Measurements from ENCODE around the gene STRBP. TPM values are rescaled to one million over a fixed set of nuclear protein-coding genes. Genes with fewer than 3 reads are reported as not detected.

Gene STRBP
- total RNA-seq, 4 donors from 2014 or later, result 20.8 to 49.9 (median 37.4) TPM

DNA sequence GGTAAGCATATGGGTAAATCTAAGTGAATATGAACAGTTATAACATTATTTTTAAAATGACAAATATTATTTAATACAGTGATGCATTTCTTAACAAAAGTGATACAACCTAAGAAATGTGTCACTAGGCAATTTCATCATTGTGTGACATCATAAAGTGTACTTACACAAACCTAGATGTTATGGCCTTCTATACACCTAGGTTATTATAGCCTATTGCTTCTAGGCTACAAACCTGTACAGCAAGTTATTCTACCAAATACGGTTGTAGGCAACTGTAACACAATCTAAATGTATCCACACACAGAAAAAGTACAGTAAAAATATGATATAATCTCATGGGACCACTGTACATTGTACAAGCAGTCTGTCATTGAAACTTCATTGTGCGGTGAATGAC lies 48.3 kb downstream of the STRBP start:
- no peak for TF ChIP-seq POLR2A (IDR thresholded peaks at IDR 0.05)
- TF ChIP-seq, protein P1, sequence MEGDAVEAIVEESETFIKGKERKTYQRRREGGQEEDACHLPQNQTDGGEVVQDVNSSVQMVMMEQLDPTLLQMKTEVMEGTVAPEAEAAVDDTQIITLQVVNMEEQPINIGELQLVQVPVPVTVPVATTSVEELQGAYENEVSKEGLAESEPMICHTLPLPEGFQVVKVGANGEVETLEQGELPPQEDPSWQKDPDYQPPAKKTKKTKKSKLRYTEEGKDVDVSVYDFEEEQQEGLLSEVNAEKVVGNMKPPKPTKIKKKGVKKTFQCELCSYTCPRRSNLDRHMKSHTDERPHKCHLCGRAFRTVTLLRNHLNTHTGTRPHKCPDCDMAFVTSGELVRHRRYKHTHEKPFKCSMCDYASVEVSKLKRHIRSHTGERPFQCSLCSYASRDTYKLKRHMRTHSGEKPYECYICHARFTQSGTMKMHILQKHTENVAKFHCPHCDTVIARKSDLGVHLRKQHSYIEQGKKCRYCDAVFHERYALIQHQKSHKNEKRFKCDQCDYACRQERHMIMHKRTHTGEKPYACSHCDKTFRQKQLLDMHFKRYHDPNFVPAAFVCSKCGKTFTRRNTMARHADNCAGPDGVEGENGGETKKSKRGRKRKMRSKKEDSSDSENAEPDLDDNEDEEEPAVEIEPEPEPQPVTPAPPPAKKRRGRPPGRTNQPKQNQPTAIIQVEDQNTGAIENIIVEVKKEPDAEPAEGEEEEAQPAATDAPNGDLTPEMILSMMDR (IDR thresholded peaks at IDR 0.05), result no peak
- H3K27me3 ChIP-seq, result no peaks in the 10 kb centered on the region
- H3K4me3 ChIP-seq, result no peak overlapping the region
- no peaks in the 10 kb centered on the region for H3K9me3 ChIP-seq
- no peaks in the 10 kb centered on the region for H3K4me1 ChIP-seq
- no peak overlapping the region for H3K27ac ChIP-seq
- no peaks in the 10 kb centered on the region for H3K36me3 ChIP-seq
- no peak for DNase-seq

DNA sequence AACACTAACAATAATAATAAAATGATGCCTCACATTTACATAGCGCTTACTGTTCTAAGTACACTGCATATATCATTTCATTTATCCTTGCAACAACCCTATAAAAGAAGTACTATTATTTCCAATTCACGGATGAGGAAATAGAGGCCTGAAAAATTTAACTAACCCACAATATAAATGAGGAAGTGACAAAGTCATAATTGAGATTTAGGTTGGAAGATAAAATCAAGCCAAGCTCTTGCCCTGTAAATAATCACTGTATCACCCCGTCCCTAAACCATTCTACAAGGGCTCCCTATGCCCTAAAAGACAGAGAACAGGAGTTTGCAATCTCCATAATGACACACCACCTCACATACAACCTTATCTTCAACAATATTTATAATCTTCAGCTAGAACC lies 49.6 kb downstream of the STRBP start:
- no peak for DNase-seq
- no peak for TF ChIP-seq POLR2A (IDR thresholded peaks at IDR 0.05)
- TF ChIP-seq, protein P1 (IDR thresholded peaks at IDR 0.05), result no peak
- H3K36me3 ChIP-seq, result no peaks in the 10 kb centered on the region
- no peaks in the 10 kb centered on the region for H3K9me3 ChIP-seq
- H3K4me1 ChIP-seq, result no peaks in the 10 kb centered on the region
- no peak overlapping the region for H3K4me3 ChIP-seq
- H3K27ac ChIP-seq, result no peak overlapping the region
- no peaks in the 10 kb centered on the region for H3K27me3 ChIP-seq

DNA sequence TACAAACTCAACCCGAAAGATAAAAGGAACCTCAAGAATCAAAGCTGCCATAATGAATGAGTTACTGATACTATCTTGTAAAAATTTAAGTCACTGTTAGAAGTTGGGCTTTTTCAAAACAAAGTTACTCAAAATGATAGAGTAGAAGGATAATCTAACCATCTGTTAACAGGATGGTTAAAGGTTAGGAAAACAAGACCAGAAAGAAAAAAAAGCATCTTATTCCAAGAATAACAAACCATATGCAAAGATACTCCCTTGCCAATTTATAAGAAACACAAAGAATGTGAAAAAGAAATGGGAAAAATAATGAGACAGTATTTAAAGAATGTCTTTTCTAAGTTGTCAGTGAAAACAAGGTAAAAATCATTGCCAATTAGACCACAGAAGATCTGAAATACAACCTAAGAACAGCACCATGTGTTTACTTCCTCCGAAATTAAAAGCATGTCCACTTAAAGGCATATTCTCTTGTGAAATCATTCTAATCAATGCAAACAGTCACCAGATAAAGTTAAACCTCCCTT lies 51.2 kb downstream of the STRBP start:
- TF ChIP-seq, protein P1 (IDR thresholded peaks at IDR 0.05), result no peak
- TF ChIP-seq POLR2A (IDR thresholded peaks at IDR 0.05), result no peak
- Histone ChIP-seq H3K4me3 (no peak overlapping the region), H3K4me1 (no peaks in the 10 kb centered on the region), H3K36me3 (no peaks in the 10 kb centered on the region), H3K27me3 (no peaks in the 10 kb centered on the region), H3K27ac (no peak overlapping the region), H3K9me3 (no peaks in the 10 kb centered on the region)
- no peak for DNase-seq

DNA sequence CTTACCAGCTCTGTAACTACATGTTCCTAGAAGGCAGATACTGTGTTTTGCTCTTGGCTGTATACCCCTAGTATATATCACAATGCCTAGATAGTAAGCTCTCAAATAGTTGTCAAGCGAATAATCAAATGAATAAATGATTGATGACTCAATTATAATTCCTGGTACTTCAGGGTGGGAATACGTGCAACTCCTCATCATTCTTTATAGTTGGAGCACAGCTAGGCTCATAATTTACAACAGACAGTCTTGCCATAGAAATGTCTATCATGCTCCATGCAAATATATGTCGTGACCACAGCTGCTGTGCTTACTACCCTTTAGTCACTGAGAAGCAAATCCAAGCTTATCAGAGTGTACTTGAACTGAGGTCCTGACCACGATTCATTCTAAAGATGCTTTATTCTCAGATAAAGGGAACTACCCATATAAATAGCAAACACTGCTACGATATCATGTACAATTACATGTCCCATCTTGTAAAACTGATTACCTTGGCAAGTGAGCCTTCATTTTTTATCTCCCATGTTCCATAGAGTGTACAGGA lies 52.1 kb downstream of the STRBP start:
- TF ChIP-seq, protein P1 (IDR thresholded peaks at IDR 0.05), result no peak
- TF ChIP-seq POLR2A (IDR thresholded peaks at IDR 0.05), result no peak
- H3K27ac ChIP-seq, result no peak overlapping the region
- H3K27me3 ChIP-seq, result no peaks in the 10 kb centered on the region
- no peaks in the 10 kb centered on the region for H3K4me1 ChIP-seq
- DNase-seq, result no peak
- no peak overlapping the region for H3K4me3 ChIP-seq
- H3K9me3 ChIP-seq, result no peaks in the 10 kb centered on the region
- no peaks in the 10 kb centered on the region for H3K36me3 ChIP-seq

DNA sequence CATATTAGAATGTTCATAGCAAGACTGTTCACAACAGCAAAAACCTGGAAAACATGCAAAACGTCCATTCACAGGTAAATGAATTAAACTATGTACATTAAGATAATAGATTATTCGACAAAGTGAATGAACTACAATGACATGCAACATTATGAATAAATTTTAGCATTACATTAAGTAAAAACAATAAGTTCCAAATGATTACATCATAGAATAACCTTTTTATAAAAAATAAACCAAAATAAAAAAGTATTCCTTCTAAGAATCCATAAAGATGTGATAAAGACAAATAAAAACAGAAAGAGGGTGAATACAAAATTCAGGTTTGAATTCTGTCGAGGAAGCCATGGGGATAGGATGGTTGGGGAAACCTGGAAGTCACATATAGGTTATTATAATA lies 57.3 kb downstream of the STRBP start:
- TF ChIP-seq, protein P1 (IDR thresholded peaks at IDR 0.05), result no peak
- no peak for TF ChIP-seq POLR2A (IDR thresholded peaks at IDR 0.05)
- no peaks in the 10 kb centered on the region for H3K36me3 ChIP-seq

More for the DNA sequence above, 57.3 kb downstream of the STRBP start:
- Histone ChIP-seq H3K27ac (no peak overlapping the region), H3K4me3 (no peak overlapping the region), H3K27me3 (no peaks in the 10 kb centered on the region), H3K4me1 (no peaks in the 10 kb centered on the region), H3K9me3 (no peaks in the 10 kb centered on the region)
- DNase-seq, result no peak
